Nephron progenitor cell (in vitro differentiated cells): ENCODE data around the gene LDAH.
"Not testable (repeated sequence)": the region's sequence is repeated elsewhere in the genome, so short reads cannot be mapped to it uniquely, and the experiment has no call there.

Experiments used
- DNase-seq: peaks from one replicate; pipeline ENCODE4 v3.0.0; 2021
- H3K27ac Mint-ChIP-seq: 2 replicates; pipeline ENCODE4 v1.8.0; 2021; ENCODE audit warnings: mild to moderate bottlenecking, moderate library complexity, mixed read lengths
- H3K27me3 Mint-ChIP-seq: 2 replicates; pipeline ENCODE4 v1.8.0; 2021; ENCODE audit warnings: mild to moderate bottlenecking, low read depth, mixed read lengths; ENCODE audit not compliant: poor library complexity
- H3K36me3 Mint-ChIP-seq: 2 replicates; pipeline ENCODE4 v1.8.0; 2021; ENCODE audit warnings: low read depth, mixed read lengths
- H3K4me1 Mint-ChIP-seq: 2 replicates; pipeline ENCODE4 v1.8.0; 2021; ENCODE audit warnings: mixed read lengths
- H3K4me3 Mint-ChIP-seq: 2 replicates; pipeline ENCODE4 v1.8.0; 2021; ENCODE audit warnings: mild to moderate bottlenecking, moderate library complexity, mixed read lengths
- H3K9me3 Mint-ChIP-seq: 2 replicates; pipeline ENCODE4 v1.8.0; 2021; ENCODE audit warnings: mild to moderate bottlenecking, moderate library complexity, mixed read lengths
- CTCF ChIP-seq: fragments of 200-600 bp; sonication (generic); IDR thresholded peaks from 2 replicates; pipeline ENCODE4 v1.5.0; 2021; ENCODE audit warnings: antibody characterized with exemption

The LDAH gene

GRCh38 chr2:20726913-20727312, 96.0 kb downstream of the LDAH start:
- peaks cover 4% of the 10 kb centered on the region for H3K27me3 Mint-ChIP-seq
- no peak for TF ChIP-seq CTCF
- H3K27ac Mint-ChIP-seq = no peak overlapping the region
- H3K4me3 Mint-ChIP-seq = no peak overlapping the region
- H3K9me3 Mint-ChIP-seq = no peaks in the 10 kb centered on the region
- peaks cover 67% of the 10 kb centered on the region for H3K36me3 Mint-ChIP-seq
- peaks cover 12% of the 10 kb centered on the region for H3K4me1 Mint-ChIP-seq
- no peak for DNase-seq

DNA sequence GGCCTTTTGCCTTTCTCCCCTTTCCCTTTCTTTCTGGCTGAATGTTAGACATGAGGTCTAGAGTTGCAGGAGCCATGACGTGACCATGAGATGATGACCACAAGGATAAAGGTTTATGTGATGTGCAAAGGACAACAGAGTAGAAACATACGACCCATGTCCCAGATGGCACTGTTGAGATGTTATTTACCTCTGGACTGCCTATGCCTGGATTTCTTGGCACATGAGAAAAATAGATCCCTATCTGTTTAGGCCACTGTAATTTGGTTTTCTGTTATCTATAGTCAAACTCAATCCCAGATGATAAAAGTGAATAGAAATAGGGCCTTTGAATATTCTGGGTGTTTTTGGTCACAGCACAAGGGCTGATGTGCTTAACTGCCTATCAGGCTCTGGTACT, 97.1 kb downstream of the LDAH start:
- H3K27ac Mint-ChIP-seq = no peak overlapping the region
- H3K36me3 Mint-ChIP-seq = peaks cover 67% of the 10 kb centered on the region
- H3K9me3 Mint-ChIP-seq = peaks cover 3% of the 10 kb centered on the region
- H3K4me1 Mint-ChIP-seq = peaks cover 12% of the 10 kb centered on the region
- H3K27me3 Mint-ChIP-seq = peaks cover 4% of the 10 kb centered on the region
- H3K4me3 Mint-ChIP-seq = no peak overlapping the region
- DNase-seq = no peak
- no peak for TF ChIP-seq CTCF

GRCh38 chr2:20724500-20725053, 98.3 kb downstream of the LDAH start:
- peaks cover 10% of the 10 kb centered on the region for H3K9me3 Mint-ChIP-seq
- H3K27me3 Mint-ChIP-seq = peaks cover 4% of the 10 kb centered on the region
- peaks cover 12% of the 10 kb centered on the region for H3K4me1 Mint-ChIP-seq
- peaks cover 71% of the 10 kb centered on the region for H3K36me3 Mint-ChIP-seq
- no peak overlapping the region for H3K27ac Mint-ChIP-seq
- DNase-seq = no peak
- TF ChIP-seq CTCF = no peak
- no peak overlapping the region for H3K4me3 Mint-ChIP-seq

GRCh38 chr2:20723543-20723942, 99.4 kb downstream of the LDAH start:
- H3K9me3 Mint-ChIP-seq = peaks cover 10% of the 10 kb centered on the region
- H3K27ac Mint-ChIP-seq = no peak overlapping the region
- peaks cover 7% of the 10 kb centered on the region for H3K4me1 Mint-ChIP-seq
- no peak overlapping the region for H3K4me3 Mint-ChIP-seq
- no peak for TF ChIP-seq CTCF
- DNase-seq = no peak
- H3K36me3 Mint-ChIP-seq = peaks cover 76% of the 10 kb centered on the region
- peaks cover 4% of the 10 kb centered on the region for H3K27me3 Mint-ChIP-seq

DNA sequence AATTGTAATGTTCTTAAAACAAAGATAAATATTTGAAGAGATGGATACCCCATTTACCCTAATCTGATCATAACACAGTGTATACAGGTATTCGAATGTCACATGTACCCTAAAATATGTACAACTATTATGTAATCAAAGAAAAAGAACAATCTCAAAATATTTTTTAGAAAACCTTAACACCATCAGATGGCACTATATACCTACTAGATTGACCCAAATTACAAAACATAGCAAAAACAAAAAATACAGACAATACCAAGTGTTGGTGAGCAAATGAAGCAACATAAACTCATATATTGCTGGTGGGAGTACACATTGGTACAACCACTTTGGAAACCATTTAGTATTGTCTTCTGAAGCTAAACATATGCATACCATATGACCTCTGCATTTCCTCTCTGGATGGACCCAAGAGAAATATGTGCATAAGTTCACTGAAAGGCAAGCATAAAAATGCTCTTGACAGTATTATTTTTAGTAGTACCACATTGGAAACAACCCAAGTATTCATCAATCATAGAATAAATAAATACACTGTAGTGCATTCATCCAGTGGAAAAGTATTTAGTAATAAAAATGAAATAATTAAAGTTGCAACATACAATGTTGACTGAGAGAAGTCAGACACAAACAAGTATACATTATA, 100.2 kb downstream of the LDAH start:
- H3K4me3 Mint-ChIP-seq = no peak overlapping the region
- H3K27me3 Mint-ChIP-seq = peaks cover 4% of the 10 kb centered on the region
- peaks cover 79% of the 10 kb centered on the region for H3K36me3 Mint-ChIP-seq
- peaks cover 12% of the 10 kb centered on the region for H3K9me3 Mint-ChIP-seq
- no peak for DNase-seq
- TF ChIP-seq CTCF = no peak
- no peaks in the 10 kb centered on the region for H3K4me1 Mint-ChIP-seq
- no peak overlapping the region for H3K27ac Mint-ChIP-seq

GRCh38 chr2:20717641-20718040, 105.3 kb downstream of the LDAH start:
- H3K36me3 Mint-ChIP-seq = peaks cover 93% of the 10 kb centered on the region
- no peak for TF ChIP-seq CTCF
- DNase-seq = no peak
- H3K9me3 Mint-ChIP-seq = peaks cover 51% of the 10 kb centered on the region
- no peaks in the 10 kb centered on the region for H3K27me3 Mint-ChIP-seq
- H3K4me1 Mint-ChIP-seq = no peaks in the 10 kb centered on the region
- H3K27ac Mint-ChIP-seq = no peak overlapping the region
- H3K4me3 Mint-ChIP-seq = no peak overlapping the region

DNA sequence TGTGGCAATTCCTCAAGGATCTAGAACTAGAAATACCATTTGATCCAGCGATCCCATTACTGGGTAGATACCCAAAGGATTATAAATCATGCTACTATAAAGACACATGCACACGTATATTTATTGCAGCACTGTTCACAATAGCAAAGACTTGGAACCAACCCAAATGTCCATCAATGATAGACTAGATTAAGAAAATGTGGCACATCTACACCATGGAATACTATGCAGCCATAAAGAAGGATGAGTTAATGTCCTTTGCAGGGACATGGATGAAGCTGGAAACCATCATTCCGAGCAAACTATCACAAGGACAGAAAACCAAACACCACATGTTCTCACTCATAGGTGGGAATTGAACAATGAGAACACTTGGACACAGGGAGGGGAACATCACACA, 106.7 kb downstream of the LDAH start:
- not testable (repeated sequence) for H3K27me3 Mint-ChIP-seq, H3K27ac Mint-ChIP-seq, H3K4me3 Mint-ChIP-seq, DNase-seq, H3K4me1 Mint-ChIP-seq
- Mint-ChIP-seq H3K36me3 (peaks cover 91% of the 10 kb centered on the region), H3K9me3 (peaks cover 62% of the 10 kb centered on the region)

DNA sequence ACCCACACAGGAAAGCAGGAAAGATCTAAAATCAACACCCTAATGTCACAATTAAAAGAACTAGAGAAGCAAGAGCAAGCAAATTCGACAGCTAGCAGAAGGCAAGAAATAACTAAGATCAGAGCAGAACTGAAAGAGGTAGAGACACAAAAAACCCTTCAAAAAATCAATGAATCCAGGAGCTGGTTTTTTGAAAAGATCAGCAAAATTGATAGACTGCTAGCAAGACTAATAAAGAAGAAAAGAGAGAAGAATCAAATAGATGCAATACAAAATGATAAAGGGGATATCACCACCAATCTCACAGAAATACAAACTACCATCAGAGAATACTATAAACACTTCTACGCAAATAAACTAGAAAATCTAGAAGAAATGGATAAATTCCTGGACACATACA, 108.5 kb downstream of the LDAH start:
- not testable (repeated sequence) for DNase-seq, H3K4me3 Mint-ChIP-seq, H3K27me3 Mint-ChIP-seq, H3K27ac Mint-ChIP-seq, H3K4me1 Mint-ChIP-seq
- H3K9me3 Mint-ChIP-seq = peaks cover 57% of the 10 kb centered on the region
- peaks cover 93% of the 10 kb centered on the region for H3K36me3 Mint-ChIP-seq

- Mint-ChIP-seq H3K9me3 (peaks cover 57% of the 10 kb centered on the region), H3K36me3 (peaks cover 89% of the 10 kb centered on the region)
- H3K27me3 Mint-ChIP-seq, H3K4me3 Mint-ChIP-seq, H3K4me1 Mint-ChIP-seq, DNase-seq, H3K27ac Mint-ChIP-seq: not testable (repeated sequence)
Observed at GRCh38 chr2:20713585-20713984, 109.3 kb downstream of the LDAH start.
